ENCODE results near the gene ANXA11. TPM values are rescaled to one million over a fixed set of nuclear protein-coding genes. Genes with fewer than 3 reads are reported as not detected.

Gene ANXA11
- total RNA-seq, 1 experiment from 2014 or later, result 68.1 TPM

GRCh38 chr10:80200259-80200658, 5.1 kb downstream of the ANXA11 start:
- WGBS (ENCODE audit: extremely low coverage, insufficient read length, low lambda C conversion rate), result no CpG with 5 or more reads among the region's 1 CpG
- Histone ChIP-seq H2BK120ac (ENCODE audit: low read depth, low read length, poor library complexity, severe bottlenecking) (no peak overlapping the region), H4K20me1 (ENCODE audit: control insufficient read depth, insufficient read depth, insufficient read length) (no peaks in the 10 kb centered on the region), H2BK5ac (ENCODE audit: insufficient read length, low read length) (no peak overlapping the region), H3K79me2 (ENCODE audit: insufficient read depth, low read length) (peaks cover 7% of the 10 kb centered on the region; the same call in 1 of the 2 replicates), H3K79me1 (ENCODE audit: insufficient read depth, low read depth, low read length, poor library complexity, severe bottlenecking) (peaks cover 5% of the 10 kb centered on the region), H3K14ac (ENCODE audit: insufficient read depth, low read length) (no peak overlapping the region), H3K23me2 (ENCODE audit: insufficient read length, low read depth, low read length, poor library complexity, severe bottlenecking) (peaks cover 4% of the 10 kb centered on the region), H3K9me3 (ENCODE audit: control insufficient read depth, low read depth, low read length) (no peaks in the 10 kb centered on the region), H3K4me2 (ENCODE audit: insufficient read depth, insufficient read length, low read length) (no peak overlapping the region), H3K27ac (ENCODE audit: insufficient read length, low read depth, low read length) (no peak overlapping the region), H3K18ac (ENCODE audit: insufficient read length, low read depth, low read length) (no peak overlapping the region), H3K23ac (ENCODE audit: insufficient read length, low read depth, low read length) (no peak overlapping the region), H3K4me1 (ENCODE audit: insufficient read depth, low read length) (peaks cover 10% of the 10 kb centered on the region), H4K5ac (ENCODE audit: insufficient read length, low read depth, low read length) (no peak overlapping the region), H3K56ac (ENCODE audit: insufficient read length, low read depth, low read length) (no peak overlapping the region), H2AK5ac (ENCODE audit: insufficient read length, low read length) (no peak overlapping the region), H2BK12ac (ENCODE audit: insufficient read length, low read depth, low read length) (no peak overlapping the region), H4K8ac (replicated peaks; ENCODE audit: insufficient read length, low read depth, low read length) (no peak overlapping the region), H2BK15ac (ENCODE audit: low read depth, low read length) (no peak overlapping the region), H3K9ac (ENCODE audit: extremely low read depth, insufficient read length, low read length) (no peak overlapping the region), H3K27me3 (ENCODE audit: insufficient read depth, low read length) (no peaks in the 10 kb centered on the region), H3K4ac (ENCODE audit: low read depth, low read length) (no peak overlapping the region), H2BK20ac (ENCODE audit: low read depth, low read length, poor library complexity, severe bottlenecking) (no peak overlapping the region), H4K91ac (ENCODE audit: insufficient read length, low read depth, low read length) (no peak overlapping the region), H2AFZ (ENCODE audit: low read length) (no peak overlapping the region), H3T11ph (ENCODE audit: low read length) (no peak overlapping the region)
- peaks cover 2% of the 10 kb centered on the region; the same call in 1 of the 2 replicates for H3K27me3 Mint-ChIP-seq (ENCODE audit: low read depth)
- H3K4me3 Mint-ChIP-seq, result no peak overlapping the region
- H3K36me3 Mint-ChIP-seq (ENCODE audit: insufficient read depth in 1 of 3, low read depth in 3 of 3), result no peaks in the 10 kb centered on the region; a peak in 3 of 7 replicates
- no peak for TF ChIP-seq CTCF (conservative IDR thresholded peaks at IDR 0.05)
- DNase-seq, result no peak
- H3K9me3 Mint-ChIP-seq, result no peaks in the 10 kb centered on the region
- no peak overlapping the region; a peak in 1 of 7 replicates for H3K27ac Mint-ChIP-seq
- H3K4me1 Mint-ChIP-seq, result peaks cover 41 to 42% of the 10 kb centered on the region in 2 experiments

All from H9 (cell line).